K562 treated with DMSO at 1 percent for 24 hours (cell line): Measurements from ENCODE around the gene PPP1R11. TPM values are rescaled to one million over a fixed set of nuclear protein-coding genes. Genes with fewer than 3 reads are reported as not detected.

Experiments
- total RNA-seq: library from RNA; unstranded; fragments of 300-600 nt; gene quantifications from 2 replicates; pipeline ENCODE4 v1.2.3, GENCODE V29; 2022; ENCODE audit warnings: low read depth; ENCODE audit not compliant: insufficient read depth

The PPP1R11 gene, protein sequence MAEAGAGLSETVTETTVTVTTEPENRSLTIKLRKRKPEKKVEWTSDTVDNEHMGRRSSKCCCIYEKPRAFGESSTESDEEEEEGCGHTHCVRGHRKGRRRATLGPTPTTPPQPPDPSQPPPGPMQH
- total RNA-seq = 52.1 and 57.9 TPM in 2 replicates

DNA sequence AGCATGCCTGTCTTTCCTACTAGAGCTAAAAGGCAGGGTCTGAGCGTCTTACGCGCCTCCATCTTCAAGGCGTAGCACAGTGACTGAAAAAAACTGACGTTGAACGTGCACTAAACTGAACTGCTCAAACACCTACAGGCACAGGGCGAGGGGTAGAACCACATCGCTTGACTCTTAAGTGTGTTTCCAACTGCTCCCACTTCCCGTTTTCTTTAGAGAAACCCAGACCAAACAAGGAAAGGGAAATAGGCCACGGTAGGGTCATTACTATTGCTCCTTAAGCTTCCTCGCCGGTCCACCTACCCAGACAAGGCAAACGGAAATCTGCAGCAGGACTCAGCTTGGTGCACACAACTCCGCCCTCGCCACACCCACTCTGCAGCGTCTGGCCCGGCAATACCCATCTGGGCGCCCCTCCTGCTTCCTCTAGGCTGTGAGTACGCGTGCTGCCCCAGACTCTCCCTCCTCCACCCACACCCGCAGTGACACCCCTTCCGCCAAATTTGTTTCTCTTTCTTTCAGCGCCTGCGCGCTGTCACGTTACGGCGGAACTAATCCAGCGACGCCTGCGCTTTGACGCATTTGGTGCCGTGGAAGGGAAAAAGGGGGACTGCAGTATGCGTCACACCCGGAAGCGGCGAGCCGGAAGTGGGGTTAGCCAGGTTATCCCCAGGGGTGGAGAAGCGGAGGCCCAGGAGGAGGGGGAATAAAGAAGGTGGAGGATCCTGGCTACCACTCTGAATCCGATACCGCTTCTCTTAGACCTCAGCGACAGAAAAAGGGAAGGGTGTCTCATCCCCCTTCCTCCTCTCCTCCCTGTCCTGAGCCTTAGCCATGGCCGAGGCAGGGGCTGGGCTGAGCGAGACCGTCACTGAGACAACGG is at the start of gene PPP1R11:
Gene PPP1R11, plus strand, starts transcription at position 622 of the 883 bp plus-strand sequence. Its CDS starts 213 bp downstream, at position 835.

DNA sequence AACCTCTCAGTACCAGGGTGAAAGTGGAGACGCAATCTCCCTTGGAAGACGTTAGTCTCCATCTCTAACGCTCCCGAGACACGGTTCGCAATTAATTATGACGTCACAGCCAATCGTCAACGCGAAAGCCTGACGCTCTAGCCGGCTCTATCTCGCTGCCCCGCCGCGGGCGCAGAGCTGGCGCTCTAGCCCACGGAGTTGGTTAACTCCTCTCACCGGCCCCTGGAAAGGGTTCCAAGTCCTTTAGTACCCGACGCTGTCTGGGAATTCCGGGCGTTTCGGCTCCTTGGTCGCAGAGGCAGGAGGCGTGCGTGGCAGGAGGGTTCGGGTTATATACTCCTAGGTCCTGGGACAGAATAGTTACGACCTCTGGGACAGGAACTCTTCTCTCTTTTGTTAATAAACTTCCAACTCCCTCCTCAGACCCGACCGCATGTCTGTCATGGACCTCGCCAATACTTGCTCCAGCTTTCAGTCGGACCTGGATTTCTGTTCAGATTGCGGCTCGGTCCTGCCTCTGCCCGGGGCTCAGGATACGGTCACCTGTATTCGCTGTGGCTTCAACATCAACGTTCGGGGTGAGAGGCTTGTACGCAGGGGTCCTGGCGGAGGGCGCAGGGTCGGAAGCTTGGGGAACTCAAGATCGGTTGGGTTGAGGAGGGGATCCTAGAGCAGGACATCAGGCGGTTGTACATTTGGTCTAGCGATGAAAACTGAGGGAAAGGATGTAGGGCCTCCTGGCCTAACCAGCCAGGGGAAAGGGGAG is 5.7 kb upstream of the PPP1R11 start, which contains the start of gene POLR1H:
Gene POLR1H, plus strand, starts transcription at position 174 of the 766 bp plus-strand sequence. Its CDS starts 260 bp downstream, at position 434.

DNA sequence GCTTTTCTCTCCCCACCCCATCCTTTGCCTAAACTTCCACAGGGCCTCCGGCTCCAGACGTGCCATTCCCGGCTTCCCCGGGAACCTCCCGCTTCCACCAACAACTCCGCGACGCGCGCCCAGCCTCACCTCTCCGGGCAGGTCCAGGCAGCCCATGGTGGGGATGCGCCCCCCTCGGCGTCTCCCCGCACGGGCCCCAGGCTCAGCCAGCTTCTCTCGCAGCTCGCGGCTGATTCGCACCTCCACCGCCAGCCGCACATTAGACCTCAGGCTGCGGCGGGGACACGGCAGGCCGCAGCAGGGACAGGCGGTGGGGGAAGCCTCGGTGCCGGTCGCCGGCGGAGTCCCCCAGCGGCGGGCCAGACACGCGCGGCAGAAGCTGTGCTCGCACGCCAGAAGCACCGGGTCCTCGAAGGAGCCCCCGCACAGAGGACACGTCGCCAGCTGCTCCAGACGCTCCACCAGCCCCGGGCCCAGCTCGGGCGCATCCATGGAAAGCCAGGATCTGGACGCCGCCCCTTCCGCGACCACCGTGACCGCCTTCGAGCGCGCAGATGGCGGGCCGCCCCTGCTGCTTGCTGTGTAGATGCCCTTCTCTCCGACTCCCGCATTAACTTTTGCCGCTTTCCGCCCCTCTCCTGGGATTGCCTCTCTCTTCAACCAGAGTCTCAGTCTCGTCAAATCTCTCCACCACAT is 8.2 kb downstream of the PPP1R11 start, which contains the start of gene RNF39:
Gene RNF39, minus strand, starts transcription at position 676 of the 696 bp plus-strand sequence. Its CDS starts 184 bp downstream, at position 492.

DNA sequence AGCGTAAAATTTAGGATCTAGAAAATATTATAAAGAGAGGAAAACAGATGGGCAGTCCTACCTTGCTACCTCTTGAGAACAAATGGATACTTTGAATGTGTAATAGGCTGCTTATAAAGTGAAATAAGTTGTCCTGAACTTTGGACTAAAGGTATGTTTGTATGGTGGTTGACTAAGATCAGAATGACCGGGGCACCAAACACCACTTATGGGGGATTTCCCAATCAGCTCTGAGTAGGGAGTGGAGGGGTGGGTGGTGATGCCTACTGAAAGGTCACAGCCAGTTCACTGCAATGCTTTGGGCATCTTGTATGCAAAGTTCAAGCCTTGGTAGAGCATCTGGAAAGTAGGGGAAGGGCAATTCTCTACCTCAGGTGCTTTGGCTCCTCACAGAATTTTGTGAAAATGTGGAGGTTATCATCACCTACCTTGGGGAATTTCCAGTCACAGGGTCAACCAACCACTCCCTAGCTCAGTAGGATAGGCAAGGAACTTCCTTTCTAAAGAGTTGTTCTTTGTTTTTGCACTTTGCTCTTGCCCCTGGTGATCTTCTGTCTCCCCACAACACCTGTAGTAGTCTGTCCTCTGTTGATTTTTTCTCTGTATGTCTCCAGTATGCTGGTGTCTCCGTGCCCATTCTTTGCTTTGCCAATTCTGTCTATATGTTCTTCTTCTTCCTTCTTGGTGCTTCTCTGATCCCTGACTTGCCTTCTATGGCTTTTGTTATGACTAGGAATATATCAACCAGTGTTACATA is 46.2 kb downstream of the PPP1R11 start, which contains the start of gene TRIM31:
Gene TRIM31, minus strand, starts transcription at position 88 of the 757 bp plus-strand sequence. CDS start 285 bp downstream, outside the sequence.

Other genes starting within 250 kb of the PPP1R11 start
- gene HLA-G, start 239.4 kb upstream of the PPP1R11 start, total RNA-seq = not detected in 2 replicates
- 0.29 TPM in 1 of 2 replicates, not detected in the other for gene HLA-A, start 124.7 kb upstream of the PPP1R11 start, total RNA-seq
- 75.5 and 77.3 TPM in 2 replicates for gene POLR1H, start 5.9 kb upstream of the PPP1R11 start, total RNA-seq
- gene RNF39, start 8.6 kb downstream of the PPP1R11 start, total RNA-seq = 4.1 TPM in 2 replicates
- not detected in 2 replicates for gene TRIM31, start 45.9 kb downstream of the PPP1R11 start, total RNA-seq
- gene TRIM40, start 68.9 kb downstream of the PPP1R11 start, total RNA-seq = not detected in 2 replicates
- 0.39 TPM in 1 of 2 replicates, not detected in the other for gene TRIM10, start 94.0 kb downstream of the PPP1R11 start, total RNA-seq
- gene TRIM15, start 96.3 kb downstream of the PPP1R11 start, total RNA-seq = 0.38 TPM in 2 replicates
- gene TRIM26, start 146.2 kb downstream of the PPP1R11 start, total RNA-seq = 13.6 and 14.5 TPM in 2 replicates